COLO829 (cell line): Measurements from ENCODE around the gene CNIH1.
"Not testable (repeated sequence)": the region's sequence is repeated elsewhere in the genome, so short reads cannot be mapped to it uniquely, and the experiment has no call there.

Experiments
- DNase-seq: peaks from one replicate; pipeline ENCODE4 v3.0.0; 2012; ENCODE audit warnings: low spot score

The CNIH1 gene

GRCh38 chr14:54467280-54467679 lies 26.1 kb upstream of the CNIH1 start:
- DNase-seq, result no peak

- DNase-seq, result no peak
Observed at GRCh38 chr14:54465654-54466053, 24.5 kb upstream of the CNIH1 start.

GRCh38 chr14:54462048-54462447 lies 20.9 kb upstream of the CNIH1 start:
- DNase-seq, result no peak

GRCh38 chr14:54459106-54459505 lies 17.9 kb upstream of the CNIH1 start:
- DNase-seq, result no peak

GRCh38 chr14:54458536-54458935 lies 17.4 kb upstream of the CNIH1 start:
- DNase-seq, result not testable (repeated sequence)

- no peak for DNase-seq
Observed at GRCh38 chr14:54457609-54457996, 16.4 kb upstream of the CNIH1 start.

GRCh38 chr14:54456820-54457608 lies 15.8 kb upstream of the CNIH1 start:
- DNase-seq, result not testable (repeated sequence)

GRCh38 chr14:54455363-54455762 lies 14.2 kb upstream of the CNIH1 start:
- DNase-seq, result no peak

GRCh38 chr14:54453990-54454389 lies 12.8 kb upstream of the CNIH1 start:
- not testable (repeated sequence) for DNase-seq

- DNase-seq, result no peak
Observed at GRCh38 chr14:54453252-54453651, 12.1 kb upstream of the CNIH1 start.

- no peak for DNase-seq
Observed at GRCh38 chr14:54451961-54452360, 10.8 kb upstream of the CNIH1 start.

- no peak for DNase-seq
Observed at GRCh38 chr14:54451121-54451601, 10.0 kb upstream of the CNIH1 start.

- DNase-seq, result no peak
Observed at GRCh38 chr14:54450535-54450934, 9.4 kb upstream of the CNIH1 start.

GRCh38 chr14:54447231-54447692 lies 6.1 kb upstream of the CNIH1 start:
- no peak for DNase-seq

GRCh38 chr14:54446161-54446693 lies 5.1 kb upstream of the CNIH1 start:
- DNase-seq, result peak; percentile 58

GRCh38 chr14:54444681-54445080 lies 3.5 kb upstream of the CNIH1 start:
- no peak for DNase-seq

GRCh38 chr14:54443981-54444380 lies 2.8 kb upstream of the CNIH1 start:
- DNase-seq, result no peak

GRCh38 chr14:54442961-54443360 lies 1.8 kb upstream of the CNIH1 start:
- not testable (repeated sequence) for DNase-seq

- no peak for DNase-seq
Observed at GRCh38 chr14:54440476-54440872, 700 bp downstream of the CNIH1 start.

- no peak for DNase-seq
Observed at GRCh38 chr14:54440037-54440436, 1.1 kb downstream of the CNIH1 start.

GRCh38 chr14:54438703-54439102 lies 2.5 kb downstream of the CNIH1 start:
- no peak for DNase-seq

- DNase-seq, result not testable (repeated sequence)
Observed at GRCh38 chr14:54437954-54438353, 3.2 kb downstream of the CNIH1 start.

- no peak for DNase-seq
Observed at GRCh38 chr14:54435500-54435981, 5.6 kb downstream of the CNIH1 start.
